Right renal cortex interstitium (tissue), 3 donors: ENCODE data around the gene CSTF3. TPM values are rescaled to one million over a fixed set of nuclear protein-coding genes. Genes with fewer than 3 reads are reported as not detected.

Experiments used
- DNase-seq, 3 donors: peaks; one replicate each; pipeline ENCODE4 v3.0.0-alpha.2; 2013; ENCODE audit warnings: low read depth in 3 of 3, low spot score in 2 of 3
- polyA plus RNA-seq, 3 donors: library from polyadenylated mRNA; unstranded; fragments of 120-200 nt; gene quantifications; one replicate each; pipeline ENCODE4 v1.2.1, GENCODE V29; 2013; ENCODE audit not compliant: insufficient read length in 3 of 3

The CSTF3 gene
- polyA plus RNA-seq, 3 donors, result 53.9 to 63.9 (median 62.1) TPM

GRCh38 chr11:33045551-33046255 is 115.6 kb downstream of the CSTF3 start:
- DNase-seq, result no peak

GRCh38 chr11:33044285-33044756 is 117.0 kb downstream of the CSTF3 start:
- DNase-seq, result no peak

- DNase-seq, result no peak
Observed at GRCh38 chr11:33043221-33043830, 118.0 kb downstream of the CSTF3 start.

GRCh38 chr11:33040862-33041453 is 120.3 kb downstream of the CSTF3 start:
- no peak for DNase-seq

GRCh38 chr11:33040033-33040861 is 121.0 kb downstream of the CSTF3 start:
- DNase-seq, result no peak

GRCh38 chr11:33039274-33040032 is 121.8 kb downstream of the CSTF3 start, which contains the start of gene TCP11L1:
TCP11L1 (plus strand) TSS chr11:33039572; CDS start chr11:33043774, 4,202 bp downstream.
- peak; percentile 82 to 87 (median 83) for DNase-seq

- no peak for DNase-seq
Observed at GRCh38 chr11:33035011-33035410, 126.3 kb downstream of the CSTF3 start.

Other genes with a start within 250 kb of the CSTF3 start
- gene DEPDC7, start 145.6 kb downstream of the CSTF3 start, polyA plus RNA-seq, result 1 to 10 TPM; 6.7 to 8.5 (median 7.4) TPM
- gene TCP11L1, start 121.9 kb downstream of the CSTF3 start, polyA plus RNA-seq, result 10 to 100 TPM in 1 of 3 donors, 1 to 10 TPM in 2; 8.8 to 10.2 (median 9.6) TPM
- gene HIPK3, start 95.9 kb upstream of the CSTF3 start, polyA plus RNA-seq, result 10 to 100 TPM; 51.1 to 53.2 (median 51.8) TPM
- 1 to 10 TPM; 1.4 to 1.9 (median 1.7) TPM for gene KIAA1549L, start 214.6 kb upstream of the CSTF3 start, polyA plus RNA-seq